Endodermal cell (in vitro differentiated cells): ENCODE results near the gene MAB21L3. TPM values are rescaled to one million over a fixed set of nuclear protein-coding genes. Genes with fewer than 3 reads are reported as not detected.

Source experiments
- DNase-seq: peaks from one replicate; pipeline ENCODE4 v3.0.0-alpha.2; 2017
- H3K27ac ChIP-seq: 2 replicates; pipeline ENCODE4 v1.5.1; 2013; ENCODE audit warnings: mild to moderate bottlenecking, low read depth, low read length, moderate library complexity
- H3K27me3 ChIP-seq: 2 replicates; pipeline ENCODE4 v1.6.1; 2013; ENCODE audit warnings: mild to moderate bottlenecking, low read length, moderate library complexity; ENCODE audit not compliant: insufficient read depth, control insufficient read depth, poor library complexity, severe bottlenecking
- H3K36me3 ChIP-seq: 2 replicates; pipeline ENCODE4 v1.7.0; 2013; ENCODE audit warnings: mild to moderate bottlenecking, low read length, moderate library complexity; ENCODE audit not compliant: control insufficient read depth, insufficient read depth
- H3K4me1 ChIP-seq: one replicate; pipeline ENCODE4 v1.7.0; 2013; ENCODE audit warnings: low read length; ENCODE audit not compliant: control insufficient read depth, insufficient read depth
- H3K4me3 ChIP-seq: 2 replicates; pipeline ENCODE4 v1.5.1; 2013; ENCODE audit warnings: mild to moderate bottlenecking, low read length, moderate library complexity
- H3K9ac ChIP-seq: 2 replicates; pipeline ENCODE4 v1.6.1; 2013; ENCODE audit warnings: mild to moderate bottlenecking, low read length, moderate library complexity; ENCODE audit not compliant: poor library complexity, severe bottlenecking; ENCODE audit errors: extremely low read depth
- H3K9me3 ChIP-seq: 2 replicates; pipeline ENCODE4 v1.6.1; 2013; ENCODE audit warnings: mild to moderate bottlenecking, low read length, moderate library complexity; ENCODE audit not compliant: control insufficient read depth
- H3K27ac Mint-ChIP-seq: 2 replicates; pipeline ENCODE4 v1.8.0; 2020; ENCODE audit warnings: mixed read lengths
- H3K27me3 Mint-ChIP-seq: 2 replicates; pipeline ENCODE4 v1.8.0; 2021; ENCODE audit warnings: mild to moderate bottlenecking, mixed read lengths; ENCODE audit not compliant: insufficient read depth
- H3K36me3 Mint-ChIP-seq: 2 replicates; pipeline ENCODE4 v1.8.0; 2020; ENCODE audit warnings: low read depth, mixed read lengths
- H3K4me1 Mint-ChIP-seq: 2 replicates; pipeline ENCODE4 v1.8.0; 2020; ENCODE audit warnings: mixed read lengths
- H3K4me3 Mint-ChIP-seq: 2 replicates; pipeline ENCODE4 v1.8.0; 2020; ENCODE audit warnings: mild to moderate bottlenecking, moderate library complexity, mixed read lengths
- H3K9me3 Mint-ChIP-seq: 2 replicates; pipeline ENCODE4 v1.8.0; 2020; ENCODE audit warnings: mild to moderate bottlenecking, mixed read lengths
- WGBS, 2 experiments: methylation state at CpG; one replicate each; pipeline versions ENCODE4 v1.1.5 to v1.1.7; 2013; ENCODE audit warnings: missing lambda C conversion rate in 2 of 2, mixed read lengths in 1 of 2; ENCODE audit not compliant: insufficient coverage in 1 of 2, insufficient read length in 1 of 2; 5-methylcytosine and 5-hydroxymethylcytosine counted together
- total RNA-seq, 2 donors: library from RNA; stranded (reverse); fragmentation: NEBNext Ultra II Directional in 1 of 2; extraction: Animal tissue kit (Norgen Biotek cat#: 25700) in 1 of 2; gene quantifications; 2 replicates in 1 of 2; 3 replicates in 1 of 2; pipeline ENCODE4 v1.2.1, GENCODE V29; 2021
- TF ChIP-seq, protein P1 (sequence below): fragments of 200-600 bp; sonication (generic); conservative IDR thresholded peaks from 2 replicates; pipeline ENCODE4 v1.5.0; 2021; ENCODE audit warnings: antibody characterized with exemption, mild to moderate bottlenecking

Gene MAB21L3
- total RNA-seq, 2 donors from 2014 or later: 0.09 TPM; not detected in 1

DNA sequence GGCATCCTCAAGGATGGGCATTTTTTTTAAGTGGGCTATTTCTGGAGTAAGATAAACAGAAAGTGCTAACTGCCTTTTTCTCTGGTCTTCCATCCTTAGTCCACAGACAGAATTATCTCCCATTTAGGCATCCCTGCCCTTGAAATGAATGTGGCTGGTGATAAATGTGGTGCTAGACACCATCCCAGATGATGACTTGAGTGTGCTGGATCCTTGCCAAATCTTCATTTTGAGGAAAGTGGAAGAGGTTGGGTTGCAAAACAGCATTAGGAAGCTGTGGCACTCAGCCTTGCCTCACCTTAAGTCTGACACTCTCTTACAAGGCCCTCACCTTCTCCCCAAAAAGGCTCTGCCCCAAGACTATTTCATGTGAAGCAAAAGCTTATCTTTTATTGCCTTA is 19.2 kb downstream of the MAB21L3 start:
- Histone ChIP-seq H3K27me3 (peaks cover 49% of the 10 kb centered on the region), H3K9ac (no peak overlapping the region), H3K27ac (no peak overlapping the region), H3K4me3 (no peak overlapping the region), H3K4me1 (peaks cover 4% of the 10 kb centered on the region), H3K9me3 (no peaks in the 10 kb centered on the region), H3K36me3 (no peaks in the 10 kb centered on the region)
- DNase-seq: no peak
- TF ChIP-seq, protein P1, sequence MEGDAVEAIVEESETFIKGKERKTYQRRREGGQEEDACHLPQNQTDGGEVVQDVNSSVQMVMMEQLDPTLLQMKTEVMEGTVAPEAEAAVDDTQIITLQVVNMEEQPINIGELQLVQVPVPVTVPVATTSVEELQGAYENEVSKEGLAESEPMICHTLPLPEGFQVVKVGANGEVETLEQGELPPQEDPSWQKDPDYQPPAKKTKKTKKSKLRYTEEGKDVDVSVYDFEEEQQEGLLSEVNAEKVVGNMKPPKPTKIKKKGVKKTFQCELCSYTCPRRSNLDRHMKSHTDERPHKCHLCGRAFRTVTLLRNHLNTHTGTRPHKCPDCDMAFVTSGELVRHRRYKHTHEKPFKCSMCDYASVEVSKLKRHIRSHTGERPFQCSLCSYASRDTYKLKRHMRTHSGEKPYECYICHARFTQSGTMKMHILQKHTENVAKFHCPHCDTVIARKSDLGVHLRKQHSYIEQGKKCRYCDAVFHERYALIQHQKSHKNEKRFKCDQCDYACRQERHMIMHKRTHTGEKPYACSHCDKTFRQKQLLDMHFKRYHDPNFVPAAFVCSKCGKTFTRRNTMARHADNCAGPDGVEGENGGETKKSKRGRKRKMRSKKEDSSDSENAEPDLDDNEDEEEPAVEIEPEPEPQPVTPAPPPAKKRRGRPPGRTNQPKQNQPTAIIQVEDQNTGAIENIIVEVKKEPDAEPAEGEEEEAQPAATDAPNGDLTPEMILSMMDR: no peak
- no peak overlapping the region for H3K27ac Mint-ChIP-seq
- no peaks in the 10 kb centered on the region for H3K36me3 Mint-ChIP-seq
- no peak overlapping the region for H3K4me3 Mint-ChIP-seq
- no peaks in the 10 kb centered on the region for H3K9me3 Mint-ChIP-seq
- peaks cover 45% of the 10 kb centered on the region for H3K27me3 Mint-ChIP-seq
- H3K4me1 Mint-ChIP-seq: peaks cover 10% of the 10 kb centered on the region

DNA sequence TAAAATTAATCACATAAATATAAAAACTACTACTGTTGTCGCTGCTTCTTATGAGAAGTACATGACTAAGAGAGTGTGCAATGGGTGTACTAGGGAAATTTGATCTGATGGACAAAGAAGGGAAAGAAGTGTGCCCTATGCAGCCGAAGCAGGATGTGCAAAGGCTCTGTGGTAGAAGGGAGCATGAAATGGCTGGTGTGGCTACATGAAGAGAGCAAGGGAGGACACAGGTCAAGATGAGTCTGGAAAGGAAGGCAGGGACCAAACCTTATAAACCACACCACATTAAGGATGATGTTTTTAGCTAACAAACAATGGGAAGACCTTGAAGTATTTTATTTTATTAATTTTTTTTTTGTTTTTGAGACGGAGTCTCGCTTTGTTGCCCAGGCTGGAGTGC is 20.0 kb downstream of the MAB21L3 start:
- H3K9me3 ChIP-seq: no peaks in the 10 kb centered on the region
- peaks cover 49% of the 10 kb centered on the region for H3K27me3 ChIP-seq
- no peak overlapping the region for H3K27ac ChIP-seq
- no peak for DNase-seq
- TF ChIP-seq, protein P1: no peak
- H3K9me3 Mint-ChIP-seq: no peaks in the 10 kb centered on the region
- 96% methylated on average over 4 of the region's 4 CpGs; no CpG with 5 or more reads in 1 of the 2 experiments for WGBS, 2 experiments
- no peak overlapping the region for H3K4me3 Mint-ChIP-seq
- H3K4me1 Mint-ChIP-seq: peaks cover 8% of the 10 kb centered on the region
- no peaks in the 10 kb centered on the region for H3K36me3 ChIP-seq
- no peaks in the 10 kb centered on the region for H3K36me3 Mint-ChIP-seq
- H3K9ac ChIP-seq: no peak overlapping the region
- no peak overlapping the region for H3K27ac Mint-ChIP-seq
- H3K4me3 ChIP-seq: no peak overlapping the region
- peaks cover 43% of the 10 kb centered on the region for H3K27me3 Mint-ChIP-seq
- peaks cover 4% of the 10 kb centered on the region for H3K4me1 ChIP-seq

DNA sequence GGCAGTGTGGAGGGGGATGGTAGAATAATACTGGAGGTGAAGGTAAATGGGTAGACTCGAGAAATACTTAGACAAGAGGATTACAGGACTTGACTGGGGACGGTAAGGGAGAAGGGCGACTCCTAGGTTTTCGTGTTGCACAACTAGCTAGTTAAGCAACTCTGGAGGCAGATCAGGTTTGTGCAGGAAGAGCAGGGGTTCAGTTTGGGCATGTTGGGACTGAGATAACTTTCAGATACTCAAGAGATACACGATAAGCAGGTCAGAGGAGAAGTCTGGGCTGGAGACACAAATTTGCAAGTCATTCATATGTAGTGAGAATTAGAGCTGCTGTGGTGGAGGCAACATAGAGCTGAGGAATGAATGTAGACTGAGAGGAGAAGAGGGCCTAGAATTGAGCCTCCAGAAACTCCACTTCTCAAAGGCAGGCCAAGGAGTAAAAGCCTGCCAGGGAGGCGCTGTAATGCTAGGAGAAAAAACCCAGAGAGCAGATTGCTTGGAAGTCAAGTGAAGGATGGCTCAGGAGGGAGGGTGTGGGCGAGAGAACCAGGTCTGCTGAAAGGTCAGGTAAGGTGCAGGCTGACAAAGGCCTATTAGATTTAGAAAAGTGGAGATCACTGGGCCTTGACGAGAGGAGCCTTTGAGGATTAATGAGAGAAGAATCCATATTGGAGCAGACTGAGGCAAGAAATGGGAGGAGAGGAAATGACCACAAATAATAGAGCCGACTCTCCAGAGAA is 20.8 kb downstream of the MAB21L3 start:
- no peak overlapping the region for H3K27ac Mint-ChIP-seq
- Histone ChIP-seq H3K9ac (no peak overlapping the region), H3K4me3 (no peak overlapping the region), H3K4me1 (peaks cover 4% of the 10 kb centered on the region), H3K27ac (no peak overlapping the region), H3K9me3 (no peaks in the 10 kb centered on the region), H3K36me3 (no peaks in the 10 kb centered on the region), H3K27me3 (peaks cover 47% of the 10 kb centered on the region)
- no peaks in the 10 kb centered on the region for H3K9me3 Mint-ChIP-seq
- TF ChIP-seq, protein P1: no peak
- H3K27me3 Mint-ChIP-seq: peaks cover 34% of the 10 kb centered on the region
- WGBS, 2 experiments: 89 to 95% methylated on average over 8 to 9 of the region's 9 CpGs
- no peak overlapping the region for H3K4me3 Mint-ChIP-seq
- H3K4me1 Mint-ChIP-seq: peaks cover 7% of the 10 kb centered on the region
- no peaks in the 10 kb centered on the region for H3K36me3 Mint-ChIP-seq
- no peak for DNase-seq
